H9 (cell line): ENCODE measurements around the gene MICALL2. TPM values are rescaled to one million over a fixed set of nuclear protein-coding genes. Genes with fewer than 3 reads are reported as not detected.

ENCODE experiments used
- DNase-seq: peaks from one replicate; pipeline ENCODE4 v3.0.0-alpha.2; 2017
- H2AFZ ChIP-seq: one replicate; pipeline ENCODE4 v1.6.1; 2013; ENCODE audit warnings: mild to moderate bottlenecking, low read length, control low read depth, moderate library complexity
- H2AK5ac ChIP-seq: 2 replicates; pipeline ENCODE4 v1.6.1; 2013; ENCODE audit warnings: low read length, control low read depth, mixed read lengths; ENCODE audit not compliant: insufficient read length
- H2BK120ac ChIP-seq: one replicate; pipeline ENCODE4 v1.6.1; 2013; ENCODE audit warnings: low read depth, mild to moderate bottlenecking, low read length, control low read depth, inconsistent platforms; ENCODE audit not compliant: poor library complexity, severe bottlenecking
- H2BK12ac ChIP-seq: 2 replicates; pipeline ENCODE4 v1.6.1; 2013; ENCODE audit warnings: low read length, control low read depth, mixed read lengths, low read depth; ENCODE audit not compliant: insufficient read length
- H2BK15ac ChIP-seq: 2 replicates; pipeline ENCODE4 v1.6.1; 2013; ENCODE audit warnings: low read depth, low read length, control low read depth
- H2BK20ac ChIP-seq: one replicate; pipeline ENCODE4 v1.6.1; 2013; ENCODE audit warnings: low read depth, mild to moderate bottlenecking, low read length, control low read depth, inconsistent platforms; ENCODE audit not compliant: poor library complexity, severe bottlenecking
- H2BK5ac ChIP-seq: 2 replicates; pipeline ENCODE4 v1.6.1; 2013; ENCODE audit warnings: low read length, control low read depth, mixed read lengths; ENCODE audit not compliant: insufficient read length
- H3K14ac ChIP-seq: 2 replicates; pipeline ENCODE4 v1.6.1; 2013; ENCODE audit warnings: low read length, control low read depth; ENCODE audit not compliant: insufficient read depth
- H3K18ac ChIP-seq: 2 replicates; pipeline ENCODE4 v1.6.1; 2013; ENCODE audit warnings: low read depth, mild to moderate bottlenecking, mixed read lengths, low read length, control low read depth; ENCODE audit not compliant: insufficient read length
- H3K23ac ChIP-seq: 2 replicates; pipeline ENCODE4 v1.6.1; 2013; ENCODE audit warnings: low read length, control low read depth, mixed read lengths, low read depth; ENCODE audit not compliant: insufficient read length
- H3K23me2 ChIP-seq: 2 replicates; pipeline ENCODE4 v1.6.1; 2013; ENCODE audit warnings: low read depth, mild to moderate bottlenecking, mixed read lengths, low read length, control low read depth; ENCODE audit not compliant: insufficient read length, poor library complexity, severe bottlenecking
- H3K27ac ChIP-seq: 2 replicates; pipeline ENCODE4 v1.5.1; 2013; ENCODE audit warnings: low read length, control low read depth, mixed read lengths, low read depth; ENCODE audit not compliant: insufficient read length
- H3K27me3 ChIP-seq: 2 replicates; pipeline ENCODE4 v1.6.1; 2013; ENCODE audit warnings: low read length, control low read depth, inconsistent platforms; ENCODE audit not compliant: insufficient read depth
- H3K4ac ChIP-seq: 2 replicates; pipeline ENCODE4 v1.6.1; 2013; ENCODE audit warnings: low read depth, mild to moderate bottlenecking, control low read depth, inconsistent platforms, low read length, moderate library complexity
- H3K4me1 ChIP-seq: 2 replicates; pipeline ENCODE4 v1.6.1; 2013; ENCODE audit warnings: low read length, control low read depth, inconsistent platforms; ENCODE audit not compliant: insufficient read depth
- H3K4me2 ChIP-seq: 2 replicates; pipeline ENCODE4 v1.6.1; 2013; ENCODE audit warnings: low read length, control low read depth, mixed read lengths; ENCODE audit not compliant: insufficient read length, insufficient read depth
- H3K56ac ChIP-seq: 2 replicates; pipeline ENCODE4 v1.6.1; 2013; ENCODE audit warnings: low read depth, mild to moderate bottlenecking, mixed read lengths, low read length, control low read depth; ENCODE audit not compliant: insufficient read length
- H3K79me1 ChIP-seq: 2 replicates; pipeline ENCODE4 v1.6.1; 2013; ENCODE audit warnings: low read depth, mild to moderate bottlenecking, moderate library complexity, low read length, control low read depth, inconsistent platforms; ENCODE audit not compliant: insufficient read depth, poor library complexity, severe bottlenecking
- H3K79me2 ChIP-seq: 2 replicates; pipeline ENCODE4 v1.6.1; 2013; ENCODE audit warnings: low read length, control low read depth, inconsistent platforms; ENCODE audit not compliant: insufficient read depth
- H3K9ac ChIP-seq: 2 replicates; pipeline ENCODE4 v1.6.1; 2013; ENCODE audit warnings: low read length, control low read depth, mixed read lengths; ENCODE audit not compliant: insufficient read length; ENCODE audit errors: extremely low read depth
- H3K9me3 ChIP-seq: one replicate; pipeline ENCODE4 v1.6.1; 2013; ENCODE audit warnings: low read depth, low read length, inconsistent platforms; ENCODE audit not compliant: control insufficient read depth
- H3T11ph ChIP-seq: one replicate; pipeline ENCODE4 v1.6.1; 2013; ENCODE audit warnings: mild to moderate bottlenecking, low read length, control low read depth, inconsistent platforms
- H4K20me1 ChIP-seq: one replicate; pipeline ENCODE4 v1.6.1; 2013; ENCODE audit not compliant: control insufficient read depth, insufficient read length, insufficient read depth
- H4K5ac ChIP-seq: 2 replicates; pipeline ENCODE4 v1.6.1; 2013; ENCODE audit warnings: low read depth, mild to moderate bottlenecking, mixed read lengths, low read length, control low read depth; ENCODE audit not compliant: insufficient read length
- H4K8ac ChIP-seq: replicated peaks from 2 replicates; pipeline ENCODE4 v1.6.1; 2013; ENCODE audit warnings: low read length, control low read depth, mixed read lengths, low read depth; ENCODE audit not compliant: insufficient read length
- H4K91ac ChIP-seq: 2 replicates; pipeline ENCODE4 v1.6.1; 2013; ENCODE audit warnings: low read depth, mild to moderate bottlenecking, moderate library complexity, mixed read lengths, low read length, control low read depth; ENCODE audit not compliant: insufficient read length
- H3K27ac Mint-ChIP-seq, 3 experiments: 2 replicates in 2 of 3; 3 replicates in 1 of 3; pipeline ENCODE4 v1.8.0; 2020 to 2021; ENCODE audit warnings: mixed read lengths in 3 of 3, mild to moderate bottlenecking in 1 of 3, moderate library complexity in 1 of 3
- H3K27me3 Mint-ChIP-seq: 2 replicates; pipeline ENCODE4 v1.8.0; 2021; ENCODE audit warnings: low read depth, mild to moderate bottlenecking, moderate library complexity, mixed read lengths
- H3K36me3 Mint-ChIP-seq, 3 experiments: 2 replicates in 2 of 3; 3 replicates in 1 of 3; pipeline ENCODE4 v1.8.0; 2020 to 2021; ENCODE audit warnings: low read depth in 3 of 3, mixed read lengths in 3 of 3; ENCODE audit not compliant: insufficient read depth in 1 of 3
- H3K4me1 Mint-ChIP-seq, 2 experiments: 2 replicates each; pipeline ENCODE4 v1.8.0; 2020; ENCODE audit warnings: mixed read lengths in 2 of 2
- H3K4me3 Mint-ChIP-seq, 2 experiments: 2 replicates in 1 of 2; 3 replicates in 1 of 2; pipeline ENCODE4 v1.8.0; 2020 to 2021; ENCODE audit warnings: mild to moderate bottlenecking in 2 of 2, mixed read lengths in 2 of 2, moderate library complexity in 1 of 2
- H3K9me3 Mint-ChIP-seq, 2 experiments: 2 replicates in 1 of 2; 3 replicates in 1 of 2; pipeline ENCODE4 v1.8.0; 2020; ENCODE audit warnings: mild to moderate bottlenecking in 2 of 2, mixed read lengths in 2 of 2, moderate library complexity in 1 of 2
- WGBS: extraction: QIAGEN DNeasy Blood & Tissue Kit; methylation state at CpG from one replicate; pipeline ENCODE4 v1.1.7; 2013; ENCODE audit warnings: missing lambda C conversion rate, low lambda C conversion rate, mixed read lengths; ENCODE audit not compliant: insufficient read length; ENCODE audit errors: extremely low coverage; 5-methylcytosine and 5-hydroxymethylcytosine counted together
- total RNA-seq: library from RNA; stranded (reverse); gene quantifications from 2 replicates; pipeline ENCODE4 v1.2.1, GENCODE V29; 2021
- TF ChIP-seq, protein P1 (sequence below): fragments of 200-600 bp; sonication (generic); conservative IDR thresholded peaks from 3 replicates; pipeline ENCODE4 v1.8.0; 2021; ENCODE audit warnings: antibody characterized with exemption, mild to moderate bottlenecking

Gene MICALL2
- total RNA-seq, 1 experiment from 2014 or later, result 7.1 TPM

DNA sequence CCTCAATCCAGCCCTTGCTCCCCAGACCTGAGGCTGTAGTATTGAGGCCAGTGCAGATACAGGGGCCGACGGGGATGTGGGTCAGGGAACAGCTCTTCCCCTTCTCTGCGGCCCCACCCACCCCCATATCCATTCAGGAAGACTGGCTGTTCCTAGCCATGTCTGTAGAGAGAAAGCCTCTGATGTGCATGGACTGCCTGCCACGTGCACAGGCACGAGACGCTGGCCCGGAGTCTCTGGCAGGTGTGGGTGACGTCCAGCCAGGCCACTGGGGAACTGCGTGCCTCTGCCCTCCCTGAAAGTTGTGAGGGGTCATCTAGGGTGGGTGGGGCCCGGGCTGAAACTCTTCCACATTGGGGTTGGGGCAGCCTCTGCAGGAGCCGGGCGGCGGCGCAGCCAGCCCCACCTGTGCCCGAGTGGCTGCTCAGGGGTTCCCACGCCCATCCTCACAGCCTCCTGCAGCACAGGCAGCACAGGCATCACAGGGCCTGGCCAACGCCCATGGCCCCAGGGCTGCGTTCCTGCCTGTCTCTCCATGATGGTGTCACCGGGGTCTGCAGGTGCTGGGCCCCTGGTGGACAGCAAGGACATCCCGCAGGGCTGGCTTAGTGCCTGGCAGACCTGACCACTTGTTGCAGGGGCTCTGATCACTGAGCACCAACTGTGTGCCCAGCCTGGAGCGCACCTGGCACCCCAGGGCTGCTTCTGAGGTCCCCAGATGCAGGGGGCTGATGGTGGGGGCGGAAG is 27.5 kb downstream of the MICALL2 start:
- no peak overlapping the region for H3K4ac ChIP-seq
- no peak overlapping the region for H2BK5ac ChIP-seq
- H4K8ac ChIP-seq, result no peak overlapping the region
- Mint-ChIP-seq H3K4me3 (no peak overlapping the region), H3K36me3 (no peaks in the 10 kb centered on the region), H3K27me3 (peaks cover 10% of the 10 kb centered on the region), H3K27ac (no peak overlapping the region), H3K9me3 (no peaks in the 10 kb centered on the region; a peak in 1 of 5 replicates), H3K4me1 (peaks cover 2 to 14% of the 10 kb centered on the region in 2 experiments)
- no peak overlapping the region for H2BK12ac ChIP-seq
- no peaks in the 10 kb centered on the region for H4K20me1 ChIP-seq
- H3K79me2 ChIP-seq, result no peaks in the 10 kb centered on the region
- no peak overlapping the region for H3K23ac ChIP-seq
- no peak overlapping the region for H4K5ac ChIP-seq
- no peak overlapping the region for H3K18ac ChIP-seq
- H2BK15ac ChIP-seq, result no peak overlapping the region
- no peak for DNase-seq
- H3K79me1 ChIP-seq, result no peaks in the 10 kb centered on the region
- H3K56ac ChIP-seq, result no peak overlapping the region
- H4K91ac ChIP-seq, result no peak overlapping the region
- H3K4me2 ChIP-seq, result no peak overlapping the region
- H3T11ph ChIP-seq, result no peak overlapping the region
- no peak overlapping the region for H3K27ac ChIP-seq
- no peak overlapping the region for H2BK120ac ChIP-seq
- no peak overlapping the region for H2BK20ac ChIP-seq
- no peak overlapping the region for H2AFZ ChIP-seq
- TF ChIP-seq, protein P1, sequence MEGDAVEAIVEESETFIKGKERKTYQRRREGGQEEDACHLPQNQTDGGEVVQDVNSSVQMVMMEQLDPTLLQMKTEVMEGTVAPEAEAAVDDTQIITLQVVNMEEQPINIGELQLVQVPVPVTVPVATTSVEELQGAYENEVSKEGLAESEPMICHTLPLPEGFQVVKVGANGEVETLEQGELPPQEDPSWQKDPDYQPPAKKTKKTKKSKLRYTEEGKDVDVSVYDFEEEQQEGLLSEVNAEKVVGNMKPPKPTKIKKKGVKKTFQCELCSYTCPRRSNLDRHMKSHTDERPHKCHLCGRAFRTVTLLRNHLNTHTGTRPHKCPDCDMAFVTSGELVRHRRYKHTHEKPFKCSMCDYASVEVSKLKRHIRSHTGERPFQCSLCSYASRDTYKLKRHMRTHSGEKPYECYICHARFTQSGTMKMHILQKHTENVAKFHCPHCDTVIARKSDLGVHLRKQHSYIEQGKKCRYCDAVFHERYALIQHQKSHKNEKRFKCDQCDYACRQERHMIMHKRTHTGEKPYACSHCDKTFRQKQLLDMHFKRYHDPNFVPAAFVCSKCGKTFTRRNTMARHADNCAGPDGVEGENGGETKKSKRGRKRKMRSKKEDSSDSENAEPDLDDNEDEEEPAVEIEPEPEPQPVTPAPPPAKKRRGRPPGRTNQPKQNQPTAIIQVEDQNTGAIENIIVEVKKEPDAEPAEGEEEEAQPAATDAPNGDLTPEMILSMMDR, result no peak
- H3K4me1 ChIP-seq, result no peaks in the 10 kb centered on the region
- H3K27me3 ChIP-seq, result no peaks in the 10 kb centered on the region
- H3K14ac ChIP-seq, result no peak overlapping the region
- H3K23me2 ChIP-seq, result no peaks in the 10 kb centered on the region
- H2AK5ac ChIP-seq, result no peak overlapping the region
- no peak overlapping the region for H3K9ac ChIP-seq
- WGBS, result no CpG with 5 or more reads among the region's 22 CpGs
- H3K9me3 ChIP-seq, result no peaks in the 10 kb centered on the region
